ENCODE results near the gene PCF11.
"Not testable (repeated sequence)": the region's sequence is repeated elsewhere in the genome, so short reads cannot be mapped to it uniquely, and the experiment has no call there.

The PCF11 gene, protein sequence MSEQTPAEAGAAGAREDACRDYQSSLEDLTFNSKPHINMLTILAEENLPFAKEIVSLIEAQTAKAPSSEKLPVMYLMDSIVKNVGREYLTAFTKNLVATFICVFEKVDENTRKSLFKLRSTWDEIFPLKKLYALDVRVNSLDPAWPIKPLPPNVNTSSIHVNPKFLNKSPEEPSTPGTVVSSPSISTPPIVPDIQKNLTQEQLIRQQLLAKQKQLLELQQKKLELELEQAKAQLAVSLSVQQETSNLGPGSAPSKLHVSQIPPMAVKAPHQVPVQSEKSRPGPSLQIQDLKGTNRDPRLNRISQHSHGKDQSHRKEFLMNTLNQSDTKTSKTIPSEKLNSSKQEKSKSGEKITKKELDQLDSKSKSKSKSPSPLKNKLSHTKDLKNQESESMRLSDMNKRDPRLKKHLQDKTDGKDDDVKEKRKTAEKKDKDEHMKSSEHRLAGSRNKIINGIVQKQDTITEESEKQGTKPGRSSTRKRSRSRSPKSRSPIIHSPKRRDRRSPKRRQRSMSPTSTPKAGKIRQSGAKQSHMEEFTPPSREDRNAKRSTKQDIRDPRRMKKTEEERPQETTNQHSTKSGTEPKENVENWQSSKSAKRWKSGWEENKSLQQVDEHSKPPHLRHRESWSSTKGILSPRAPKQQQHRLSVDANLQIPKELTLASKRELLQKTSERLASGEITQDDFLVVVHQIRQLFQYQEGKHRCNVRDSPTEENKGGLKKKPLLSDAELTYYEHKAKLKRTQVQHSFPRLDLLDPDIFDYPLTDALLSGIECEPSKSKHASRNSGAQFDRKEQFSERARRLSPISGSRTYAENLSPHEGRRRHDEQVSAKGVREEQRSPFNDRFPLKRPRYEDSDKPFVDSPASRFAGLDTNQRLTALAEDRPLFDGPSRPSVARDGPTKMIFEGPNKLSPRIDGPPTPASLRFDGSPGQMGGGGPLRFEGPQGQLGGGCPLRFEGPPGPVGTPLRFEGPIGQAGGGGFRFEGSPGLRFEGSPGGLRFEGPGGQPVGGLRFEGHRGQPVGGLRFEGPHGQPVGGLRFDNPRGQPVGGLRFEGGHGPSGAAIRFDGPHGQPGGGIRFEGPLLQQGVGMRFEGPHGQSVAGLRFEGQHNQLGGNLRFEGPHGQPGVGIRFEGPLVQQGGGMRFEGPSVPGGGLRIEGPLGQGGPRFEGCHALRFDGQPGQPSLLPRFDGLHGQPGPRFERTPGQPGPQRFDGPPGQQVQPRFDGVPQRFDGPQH (N-terminal part only)

GRCh38 chr11:83156996-83157593, at the start of gene PCF11:
Gene PCF11, plus strand, starts transcription at chr11:83157131. Its CDS starts 309 bp downstream, at chr11:83157440.
- no peak for DNase-seq

DNA sequence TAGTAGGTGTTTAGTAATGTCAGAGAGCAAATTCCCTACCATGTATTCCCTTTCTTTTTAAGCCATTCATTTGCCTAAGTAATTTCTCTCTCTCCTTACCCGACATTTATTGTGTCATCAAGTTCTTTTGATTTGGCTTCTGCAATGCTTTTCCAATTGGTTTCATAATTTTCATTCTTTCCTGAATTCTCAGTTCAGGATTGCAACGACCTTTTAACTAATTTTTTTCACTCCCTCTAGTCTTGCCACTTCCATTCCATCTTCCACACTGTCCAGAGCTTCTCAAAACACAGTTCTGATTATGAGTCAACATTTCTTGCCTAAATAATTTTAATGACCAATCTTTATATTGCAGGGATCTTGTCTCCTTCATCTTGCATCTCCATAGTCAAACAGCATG, 44.0 kb upstream of the PCF11 start:
- no peak for DNase-seq

- DNase-seq = no peak
These were observed 41.9 kb upstream of the PCF11 start for GRCh38 chr11:83115026-83115425.

DNA sequence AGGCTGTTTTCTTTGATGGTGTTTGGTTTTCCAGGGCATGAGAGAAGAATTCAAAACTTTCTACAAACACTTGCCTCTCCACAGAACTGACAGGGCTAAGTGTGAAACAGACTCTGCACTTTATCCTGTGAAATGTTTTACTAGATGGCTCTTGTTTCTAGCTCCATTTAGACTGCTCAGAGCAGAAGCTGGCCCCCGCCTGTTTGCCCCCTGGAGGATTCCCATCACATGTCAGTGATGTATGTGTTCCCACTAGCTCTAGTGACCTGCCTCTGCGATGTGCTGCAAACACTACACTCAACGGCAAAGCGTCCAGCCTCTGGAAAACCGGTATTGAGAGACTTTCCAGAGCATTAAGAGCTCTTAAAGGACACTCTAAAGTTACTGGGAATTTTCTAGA, 41.4 kb upstream of the PCF11 start:
- no peak for DNase-seq

DNA sequence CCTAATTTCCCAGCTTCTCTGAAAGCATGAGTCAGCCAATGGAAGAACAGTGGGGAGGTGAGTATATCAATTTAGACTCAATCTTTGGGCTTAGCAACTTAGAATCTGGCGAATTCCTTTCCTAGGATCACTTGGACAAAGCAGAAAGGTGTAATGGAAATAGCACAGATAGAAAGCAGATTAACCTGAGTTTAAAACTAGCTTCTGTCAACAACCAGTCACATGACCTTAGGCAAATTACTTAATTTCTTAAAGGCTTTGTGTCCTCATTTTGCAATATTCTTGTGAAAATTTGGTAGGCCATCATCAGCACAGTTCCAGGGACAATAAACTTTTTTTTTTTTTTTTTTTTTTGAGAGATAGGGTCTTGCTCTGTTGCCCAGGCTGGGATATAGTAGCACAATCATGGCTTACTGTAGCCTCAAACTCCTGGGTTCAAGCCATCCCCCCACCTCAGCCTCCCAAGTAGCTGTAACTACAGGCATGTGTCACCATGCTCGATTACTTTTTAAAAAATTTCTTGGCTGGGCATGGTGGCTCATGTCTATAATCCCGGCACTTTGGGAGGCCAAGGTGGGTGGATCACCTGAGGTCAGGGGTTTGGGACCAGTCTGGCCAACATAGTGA, 40.8 kb upstream of the PCF11 start:
- DNase-seq = no peak

GRCh38 chr11:83118814-83119213, 38.1 kb upstream of the PCF11 start:
- DNase-seq = no peak

DNA sequence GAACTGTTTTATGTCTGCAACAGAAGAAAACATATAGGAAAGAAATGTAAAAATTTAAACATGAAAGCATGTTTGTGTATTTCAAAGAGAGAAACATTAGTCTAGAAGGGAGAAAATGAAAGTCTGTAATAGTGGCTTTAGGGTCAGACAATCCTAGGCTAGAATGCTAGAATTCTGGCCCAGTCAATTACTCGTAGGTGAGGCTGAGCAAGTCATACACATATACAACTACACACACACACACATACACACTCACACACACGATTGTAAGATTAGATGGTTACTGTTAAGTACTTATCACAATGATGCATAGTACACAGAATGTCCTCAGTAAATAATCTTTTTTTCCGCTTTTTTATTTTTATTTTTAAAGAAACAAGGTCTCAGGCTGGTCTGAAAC, 37.7 kb upstream of the PCF11 start:
- no peak for DNase-seq

DNA sequence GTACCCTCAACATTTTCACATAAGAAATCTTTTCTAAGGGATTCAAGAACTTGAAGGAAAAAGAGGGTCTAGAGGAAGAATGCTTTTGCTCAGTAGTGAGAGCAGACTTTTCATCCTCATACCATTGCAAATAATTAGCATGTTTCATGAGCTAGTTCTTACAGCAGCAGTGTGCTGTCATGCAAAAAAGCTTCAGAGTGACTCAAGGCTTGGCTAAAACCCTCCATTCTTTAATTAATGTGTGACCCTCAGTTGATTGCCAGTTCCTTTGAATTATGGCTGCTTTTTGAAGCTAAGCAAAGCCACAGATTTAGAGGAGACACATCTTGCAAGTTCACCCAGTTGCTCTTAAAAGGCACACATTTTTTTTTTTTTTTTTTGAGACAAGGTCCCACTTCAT, 36.6 kb upstream of the PCF11 start:
- no peak for DNase-seq

DNA sequence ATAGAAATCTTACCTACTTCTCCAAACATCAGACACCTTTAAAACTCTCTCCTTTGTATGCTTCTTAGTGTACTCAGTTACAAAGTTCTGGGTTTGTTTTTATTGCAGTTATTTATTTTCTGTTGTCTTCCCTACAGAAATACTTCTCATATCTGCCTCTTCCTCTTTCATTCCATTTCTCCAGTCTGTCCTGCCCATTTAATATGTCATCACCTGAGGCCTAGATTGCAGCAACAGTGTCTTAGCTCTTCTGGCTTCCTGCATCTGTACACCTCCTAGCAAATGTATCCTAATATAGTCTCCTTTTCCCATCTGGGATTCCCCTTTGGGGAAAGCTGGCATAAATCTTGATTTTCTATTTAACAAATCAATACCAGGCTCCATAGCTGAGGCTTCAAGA, 34.9 kb upstream of the PCF11 start:
- DNase-seq = no peak

- no peak for DNase-seq
These were observed 34.2 kb upstream of the PCF11 start for GRCh38 chr11:83122766-83123165.

DNA sequence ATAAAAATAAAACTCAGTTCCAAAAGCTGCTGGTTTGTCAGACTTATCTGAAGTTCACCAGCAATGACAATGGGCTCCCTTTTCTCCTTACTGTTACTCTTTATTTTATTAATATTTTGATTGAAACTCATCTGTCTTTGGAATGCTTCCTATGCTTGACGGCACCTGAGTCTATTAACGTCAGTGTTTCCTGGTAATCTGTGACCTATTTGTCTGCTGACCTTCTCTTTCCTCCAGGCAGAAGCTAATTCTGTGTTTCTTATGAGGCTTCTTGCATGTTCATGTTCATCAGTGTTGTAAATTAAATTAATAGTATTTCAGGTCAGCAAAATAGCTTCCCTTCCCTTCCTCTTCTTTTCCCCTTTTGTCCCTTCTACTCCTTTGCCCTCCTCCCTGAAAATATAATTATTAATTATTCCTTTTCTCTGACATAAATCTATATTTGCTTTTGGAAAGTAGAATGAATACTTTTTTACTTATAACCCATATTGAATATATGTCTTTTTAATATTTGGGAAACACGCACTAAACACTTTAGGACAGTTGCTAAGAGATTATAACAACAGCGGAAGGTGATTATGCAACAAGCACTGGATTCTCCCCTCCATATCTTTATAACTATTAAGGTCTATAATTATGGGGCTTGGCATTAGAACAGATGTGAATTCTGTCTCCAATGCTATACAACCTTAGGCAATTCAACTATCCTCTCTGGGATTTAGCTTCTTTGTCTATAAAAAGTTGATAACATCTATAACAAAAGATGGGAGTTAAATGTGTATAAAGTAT, 32.1 kb upstream of the PCF11 start:
- DNase-seq = no peak

- DNase-seq = no peak
These were observed 31.4 kb upstream of the PCF11 start for GRCh38 chr11:83125577-83125976.

GRCh38 chr11:83127310-83127637, 29.7 kb upstream of the PCF11 start:
- no peak for DNase-seq

- no peak for DNase-seq
These were observed 24.7 kb upstream of the PCF11 start for GRCh38 chr11:83132191-83132590.

GRCh38 chr11:83133266-83133665, 23.7 kb upstream of the PCF11 start:
- DNase-seq = not testable (repeated sequence)

- no peak for DNase-seq
These were observed 17.6 kb upstream of the PCF11 start for GRCh38 chr11:83139310-83139709.

DNA sequence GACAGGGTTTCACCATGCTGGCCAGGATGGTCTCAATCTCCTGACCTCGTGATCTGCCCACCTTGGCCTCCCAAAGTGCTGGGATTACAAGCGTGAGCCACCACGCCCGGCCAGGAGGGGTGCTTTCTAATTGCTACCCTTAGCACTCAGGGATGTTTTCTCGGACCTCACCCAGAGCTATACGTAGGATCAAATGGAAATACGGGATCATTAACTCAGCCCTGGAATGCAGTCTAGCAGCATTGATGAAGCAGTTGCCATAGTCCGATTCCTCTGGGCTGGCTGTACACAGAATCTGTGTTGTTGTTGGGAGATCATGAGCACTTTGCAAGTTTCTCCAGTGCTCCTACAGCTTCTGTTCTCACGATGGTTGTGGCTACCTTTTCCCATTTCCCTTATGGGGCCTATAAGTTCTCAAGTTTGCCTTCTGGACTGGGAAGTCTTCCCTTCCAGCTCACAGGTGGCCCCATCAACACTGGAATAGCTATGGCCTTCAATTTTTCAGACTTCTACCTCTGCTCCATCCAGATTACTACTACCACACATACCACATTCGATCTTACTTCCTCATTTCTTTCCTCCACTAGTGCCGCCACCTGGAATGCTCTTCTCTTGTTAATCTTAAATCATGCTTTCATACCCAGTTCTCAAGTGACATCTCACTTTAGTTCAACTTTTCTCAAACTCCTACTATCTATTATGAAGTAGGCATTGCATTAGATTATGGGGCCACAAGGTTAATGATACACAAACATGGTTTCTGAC, 16.1 kb upstream of the PCF11 start:
- no peak for DNase-seq

DNA sequence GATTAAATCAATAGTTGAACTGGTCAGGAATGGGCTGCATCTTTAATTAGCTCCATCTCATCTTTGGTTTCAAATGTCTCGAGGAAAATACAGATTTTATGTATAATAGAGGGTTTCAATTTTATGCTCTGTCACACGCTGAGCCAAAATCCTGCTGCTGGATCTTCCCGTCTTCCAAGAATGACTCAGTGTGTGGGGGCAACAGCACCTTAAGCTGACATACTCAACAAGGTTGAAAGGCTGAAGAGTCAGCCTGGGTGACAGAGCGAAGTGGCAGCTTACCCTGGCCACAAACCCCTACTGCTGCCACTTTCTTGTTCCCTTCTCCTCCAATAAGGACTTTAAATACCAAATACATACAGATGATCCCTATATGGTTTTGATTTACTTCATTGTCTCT, 9.0 kb upstream of the PCF11 start:
- no peak for DNase-seq

GRCh38 chr11:83150450-83150849, 6.5 kb upstream of the PCF11 start:
- no peak for DNase-seq

DNA sequence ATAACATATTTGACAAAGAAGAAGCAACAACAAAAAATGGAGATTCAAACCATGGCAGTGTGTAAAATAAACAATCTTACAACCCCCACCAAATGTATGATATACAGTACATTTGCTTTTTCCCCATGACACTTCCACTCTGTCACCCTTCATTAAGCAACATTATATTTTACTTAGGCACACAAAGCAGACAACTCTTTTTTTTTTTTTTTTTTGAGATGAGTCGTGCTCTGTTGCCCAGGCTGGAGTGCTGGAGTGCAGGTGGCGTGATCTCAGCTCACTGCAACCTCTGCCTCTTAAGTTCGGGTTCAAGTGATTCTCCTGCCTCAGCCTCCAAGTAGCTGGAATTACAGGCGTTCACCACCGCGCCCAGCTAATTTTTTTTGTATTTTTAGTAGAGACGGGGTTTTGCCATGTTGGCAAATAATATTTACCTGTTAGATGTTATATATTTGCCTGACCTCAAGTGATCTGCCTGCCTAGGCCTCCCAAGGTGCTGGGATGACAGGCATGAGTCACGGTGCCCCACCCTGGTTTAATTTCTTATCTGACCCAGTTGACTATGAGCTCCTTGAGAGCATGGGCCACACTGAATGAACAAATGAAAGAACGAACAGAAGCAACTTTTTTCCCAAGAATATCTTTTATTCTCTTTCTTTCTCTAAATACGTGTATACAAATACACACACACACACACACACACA, 5.5 kb upstream of the PCF11 start:
- DNase-seq = no peak

Measured in CD4-positive, alpha-beta T cell treated with Interleukin-1 beta for 1 hour (primary cell).